GM23248 (cell line): ENCODE results near the gene RFT1.

Experiments
- EZH2 ChIP-seq: fragments of 200-600 bp; sonication (generic); IDR thresholded peaks from 2 replicates; pipeline ENCODE4 v1.6.1; 2018; ENCODE audit warnings: antibody characterized with exemption, mild to moderate bottlenecking; ENCODE audit not compliant: insufficient read depth, poor library complexity, severe bottlenecking
- EZH2phosphoT487 ChIP-seq: fragments of 200-600 bp; sonication (generic); IDR thresholded peaks from 2 replicates; pipeline ENCODE4 v1.6.1; 2018; ENCODE audit warnings: antibody characterized with exemption, moderate library complexity, mild to moderate bottlenecking, low read depth; ENCODE audit not compliant: insufficient read depth

- TF ChIP-seq EZH2 (no peak), EZH2phosphoT487 (no peak)
Measured at GRCh38 chr3:53091011-53091410, 39.2 kb downstream of the RFT1 start.
